AG04450 (cell line): ENCODE measurements around the gene HLA-DOA. TPM values are rescaled to one million over a fixed set of nuclear protein-coding genes. Genes with fewer than 3 reads are reported as not detected.
A peak's percentile ranks its signal among the peaks of the same experiment; 100 is the strongest.

Source experiments
- CTCF ChIA-PET: fragments of 300-600, 350-600 bp; formaldehyde crosslinking; extraction: SDS; loops from one replicate; lab custom pipeline; 2022; ENCODE audit warnings: antibody characterized with exemption, inconsistent platforms; lab: Charles Lee
- POLR2A ChIA-PET: fragments of 350-600 bp; formaldehyde crosslinking; extraction: SDS; loops from one replicate; lab custom pipeline; 2021; ENCODE audit warnings: antibody characterized with exemption, inconsistent platforms; lab: Yijun Ruan, JAX
- DNase-seq: peaks from one replicate; pipeline ENCODE4 v3.0.0-alpha.2; 2011; ENCODE audit warnings: low read depth, low spot score
- H3K27ac ChIP-seq: one replicate; pipeline ENCODE4 v1.5.1; 2012; ENCODE audit warnings: low read depth, low read length, control low read depth
- H3K27me3 ChIP-seq: one replicate; pipeline ENCODE4 v1.6.0; 2012; ENCODE audit warnings: low read length; ENCODE audit not compliant: control insufficient read depth, insufficient read depth
- H3K4me3 ChIP-seq: 2 replicates; pipeline ENCODE4 v1.5.1; 2011; ENCODE audit warnings: mild to moderate bottlenecking, low read depth, low read length, control low read depth
- H3K9me3 ChIP-seq: 2 replicates; pipeline ENCODE4 v1.5.1; 2012; ENCODE audit warnings: low read length; ENCODE audit not compliant: control insufficient read depth, insufficient read depth
- CTCF ChIP-seq: IDR thresholded peaks from 2 replicates; pipeline ENCODE4 v1.5.1; 2011; ENCODE audit warnings: low read depth, low read length, control low read depth, inconsistent platforms
- polyA plus RNA-seq: library from polyadenylated mRNA; depleted of rRNA; stranded (reverse); fragments of >200 nt; gene quantifications from 2 replicates; pipeline ENCODE4 v1.2.3, GENCODE V29; 2011

The HLA-DOA gene
- polyA plus RNA-seq, 1 experiment, result not detected

DNA sequence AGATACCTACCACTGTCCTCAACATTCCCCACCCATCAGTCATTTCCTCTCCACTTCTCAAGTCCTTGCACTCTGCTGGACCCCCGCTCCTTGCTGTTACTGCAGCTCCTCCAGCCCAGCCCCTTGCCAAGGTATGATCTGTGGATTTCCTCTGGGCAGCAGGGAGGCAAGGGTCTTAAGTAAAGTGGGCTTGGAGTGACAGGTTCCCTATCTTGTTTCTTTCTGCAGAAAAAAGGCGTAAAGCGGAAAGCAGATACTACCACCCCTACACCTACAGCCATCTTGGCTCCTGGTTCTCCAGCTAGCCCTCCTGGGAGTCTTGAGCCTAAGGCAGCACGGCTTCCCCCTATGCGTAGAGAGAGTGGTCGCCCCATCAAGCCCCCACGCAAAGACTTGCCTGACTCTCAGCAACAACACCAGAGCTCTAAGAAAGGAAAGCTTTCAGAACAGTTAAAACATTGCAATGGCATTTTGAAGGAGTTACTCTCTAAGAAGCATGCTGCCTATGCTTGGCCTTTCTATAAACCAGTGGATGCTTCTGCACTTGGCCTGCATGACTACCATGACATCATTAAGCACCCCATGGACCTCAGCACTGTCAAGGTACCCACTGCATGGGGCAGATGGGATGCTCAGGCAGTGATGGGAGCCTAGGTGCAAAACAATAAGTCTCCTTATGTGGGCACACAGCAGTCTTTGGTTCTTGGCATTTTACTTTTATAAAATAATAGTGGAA, 32.9 kb downstream of the HLA-DOA start:
- CTCF ChIA-PET, result interaction anchor here (0.6 to 4.8 kb wide), 6 partner anchors 9 to 138 kb away, joined by 3 to 38 read pairs (median 6); partner anchors contain the start of genes HLA-DMA and TAP2
- POLR2A ChIA-PET, result interaction anchor here (0.6 to 9.4 kb wide), 2 partner anchors 6 to 92 kb away, joined by 5 to 199 read pairs; partner anchors contain the start of gene BRD2
- Histone ChIP-seq H3K27ac (peak overlapping the region; percentile 31), H3K9me3 (peaks cover 5% of the 10 kb centered on the region; the same call in 1 of the 2 replicates), H3K4me3 (peak overlapping the region; percentile 99), H3K27me3 (no peaks in the 10 kb centered on the region)
- TF ChIP-seq CTCF, result no peak
- no peak for DNase-seq

DNA sequence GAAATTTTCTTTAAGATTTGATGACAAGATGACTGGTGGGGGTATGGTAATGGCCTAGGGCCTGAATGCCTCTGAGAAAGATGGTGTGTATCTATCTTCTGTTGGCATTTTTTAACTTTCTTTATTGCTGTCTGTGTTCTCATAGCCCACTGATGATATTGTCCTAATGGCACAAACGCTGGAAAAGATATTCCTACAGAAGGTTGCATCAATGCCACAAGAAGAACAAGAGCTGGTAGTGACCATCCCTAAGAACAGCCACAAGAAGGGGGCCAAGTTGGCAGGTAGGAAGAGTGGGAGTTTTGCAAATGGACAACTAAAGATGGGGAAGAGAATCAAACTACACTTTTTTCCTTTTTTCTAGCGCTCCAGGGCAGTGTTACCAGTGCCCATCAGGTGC, 33.5 kb downstream of the HLA-DOA start:
- POLR2A ChIA-PET, result no interaction called here
- H3K27ac ChIP-seq, result no peak overlapping the region
- H3K9me3 ChIP-seq, result peaks cover 5% of the 10 kb centered on the region; the same call in 1 of the 2 replicates
- peak overlapping the region; percentile 99 for H3K4me3 ChIP-seq
- TF ChIP-seq CTCF, result no peak
- no peaks in the 10 kb centered on the region for H3K27me3 ChIP-seq
- DNase-seq, result no peak
- CTCF ChIA-PET, result interaction anchor here (0.6 to 4.8 kb wide), 6 partner anchors 9 to 161 kb away, joined by 3 to 38 read pairs (median 8); partner anchors contain the start of genes HLA-DMA and TAP2

DNA sequence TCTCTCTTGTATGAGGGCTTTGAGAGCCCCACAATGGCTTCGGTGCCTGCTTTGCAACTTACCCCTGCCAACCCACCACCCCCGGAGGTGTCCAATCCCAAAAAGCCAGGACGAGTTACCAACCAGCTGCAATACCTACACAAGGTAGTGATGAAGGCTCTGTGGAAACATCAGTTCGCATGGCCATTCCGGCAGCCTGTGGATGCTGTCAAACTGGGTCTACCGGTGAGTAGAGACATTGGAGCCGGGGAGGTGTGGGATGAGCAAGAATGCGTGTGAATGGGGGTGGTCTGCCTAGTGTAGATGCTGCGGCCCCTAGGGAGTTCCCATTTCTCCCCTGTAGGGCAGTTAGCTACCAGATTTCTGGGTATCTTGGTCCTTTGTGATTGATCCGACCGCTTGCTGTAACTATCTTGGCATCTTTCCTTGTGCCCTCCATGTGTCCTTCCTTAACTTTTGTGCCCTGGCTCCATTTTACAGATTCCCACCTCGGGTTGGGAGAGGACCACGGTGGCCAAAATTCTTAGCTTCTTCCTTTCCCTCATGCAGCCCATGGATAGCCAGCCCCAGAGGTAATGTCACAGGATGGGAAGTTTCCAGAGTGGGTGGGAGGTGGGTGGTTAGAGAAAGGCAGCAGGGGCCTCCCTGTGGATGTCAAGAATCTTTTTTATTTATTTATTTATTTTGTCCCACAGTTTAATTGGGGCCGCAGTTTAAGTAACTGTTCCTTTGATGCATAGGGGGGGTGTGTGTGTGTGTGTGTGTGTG, 34.7 kb downstream of the HLA-DOA start:
- Histone ChIP-seq H3K27me3 (no peaks in the 10 kb centered on the region), H3K9me3 (peaks cover 5% of the 10 kb centered on the region; the same call in 1 of the 2 replicates), H3K27ac (no peak overlapping the region), H3K4me3 (peak overlapping the region; percentile 99)
- no peak for DNase-seq
- TF ChIP-seq CTCF, result no peak
- ChIA-PET CTCF (interaction anchor here (1.1 to 4.8 kb wide), 5 partner anchors 11 to 42 kb away, joined by 3 to 38 read pairs (median 8); partner anchors contain the start of gene HLA-DMA), POLR2A (interaction anchor here (0.6 to 8.3 kb wide), 9 partner anchors 7 to 1073 kb away, joined by 3 to 199 read pairs (median 5); partner anchors contain the start of genes RPS18, TAP2, VPS52 and ZBTB12)

DNA sequence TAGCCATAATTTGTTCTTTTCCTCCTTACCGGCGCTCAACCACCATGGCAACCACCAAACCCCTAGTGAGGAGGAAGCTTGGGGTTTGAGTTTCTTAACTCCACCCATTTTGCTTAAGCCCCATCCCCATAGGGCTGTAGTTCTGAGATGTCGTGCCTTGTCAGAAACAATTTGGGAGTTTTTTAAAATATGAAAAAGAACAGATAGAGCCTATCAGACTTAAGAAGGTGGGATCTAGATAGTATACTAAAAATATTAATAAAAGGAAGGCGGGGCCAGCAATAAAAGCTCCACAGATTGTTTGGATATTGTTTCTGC, 35.4 kb downstream of the HLA-DOA start:
- no peaks in the 10 kb centered on the region for H3K27me3 ChIP-seq
- no peak for TF ChIP-seq CTCF
- DNase-seq, result no peak
- peak overlapping the region; percentile 99 for H3K4me3 ChIP-seq
- H3K27ac ChIP-seq, result no peak overlapping the region
- H3K9me3 ChIP-seq, result peaks cover 5% of the 10 kb centered on the region; the same call in 1 of the 2 replicates
- ChIA-PET CTCF (interaction anchor here (0.5 to 4.8 kb wide), 6 partner anchors 11 to 88 kb away, joined by 3 to 38 read pairs (median 6); partner anchors contain the start of gene HLA-DMA), POLR2A (interaction anchor here (0.6 to 8.3 kb wide), 8 partner anchors 8 to 1072 kb away, joined by 3 to 199 read pairs (median 6); partner anchors contain the start of genes RPS18, TAP2, VPS52 and ZBTB12)
